ENCODE measurements around the gene TM9SF1. TPM values are rescaled to one million over a fixed set of nuclear protein-coding genes. Genes with fewer than 3 reads are reported as not detected.
"Not testable (repeated sequence)": the region's sequence is repeated elsewhere in the genome, so short reads cannot be mapped to it uniquely, and the experiment has no call there.

The TM9SF1 gene
- polyA plus RNA-seq, 3 donors = 45.2 to 55.8 (median 46.7) TPM

GRCh38 chr14:24231263-24232120 is 36.3 kb upstream of the TM9SF1 start:
- DNase-seq = no peak

- no peak for DNase-seq
These were observed 33.7 kb upstream of the TM9SF1 start for GRCh38 chr14:24228902-24229301.

GRCh38 chr14:24226473-24226872 is 31.2 kb upstream of the TM9SF1 start:
- DNase-seq = no peak

GRCh38 chr14:24224618-24225071 is 29.4 kb upstream of the TM9SF1 start:
- no peak for DNase-seq

GRCh38 chr14:24222987-24223386 is 27.7 kb upstream of the TM9SF1 start:
- DNase-seq = not testable (repeated sequence)

- no peak for DNase-seq
These were observed 24.3 kb upstream of the TM9SF1 start for GRCh38 chr14:24219521-24219920.

GRCh38 chr14:24219080-24219479 is 23.8 kb upstream of the TM9SF1 start:
- DNase-seq = no peak

GRCh38 chr14:24216876-24217275 is 21.6 kb upstream of the TM9SF1 start:
- not testable (repeated sequence) for DNase-seq

- no peak for DNase-seq
These were observed 21.1 kb upstream of the TM9SF1 start for GRCh38 chr14:24216345-24216699.

GRCh38 chr14:24215495-24216344 is 20.5 kb upstream of the TM9SF1 start, which contains the start of gene MDP1:
Gene MDP1 (minus strand): TSS chr14:24216066. CDS start chr14:24215955, 111 bp downstream.
- DNase-seq = peak; percentile 87

GRCh38 chr14:24213866-24214662 is 18.8 kb upstream of the TM9SF1 start:
- no peak for DNase-seq

GRCh38 chr14:24212924-24213865 is 18.0 kb upstream of the TM9SF1 start, which contains the start of gene CHMP4A:
Gene CHMP4A (minus strand): TSS chr14:24213488. CDS start chr14:24213439, 49 bp downstream.
- peak; percentile 97 for DNase-seq

GRCh38 chr14:24211311-24211710 is 16.1 kb upstream of the TM9SF1 start:
- no peak for DNase-seq

GRCh38 chr14:24207625-24208024 is 12.4 kb upstream of the TM9SF1 start:
- no peak for DNase-seq

GRCh38 chr14:24207104-24207551 is 11.9 kb upstream of the TM9SF1 start:
- DNase-seq = no peak

GRCh38 chr14:24206260-24207103 is 11.2 kb upstream of the TM9SF1 start:
- DNase-seq = no peak

GRCh38 chr14:24204163-24205146 is 9.2 kb upstream of the TM9SF1 start:
- DNase-seq = no peak

- DNase-seq = not testable (repeated sequence)
These were observed 8.1 kb upstream of the TM9SF1 start for GRCh38 chr14:24203249-24203886.
